SK-N-SH treated with all-trans-retinoic acid at 6 μM for 48 hours (cell line): ENCODE results near the gene ARHGEF7.

Experiments
- ARNTL ChIP-seq: fragments of 450-650 bp; formaldehyde crosslinking; IDR thresholded peaks from 2 replicates; pipeline ENCODE4 v1.5.0; 2020; ENCODE audit warnings: low read depth, mild to moderate bottlenecking, moderate library complexity, borderline replicate concordance
- PPARA ChIP-seq: fragments of 250-450 bp; sonication (Bioruptor Pico); IDR thresholded peaks from 2 replicates; pipeline ENCODE4 v1.5.0; 2020; ENCODE audit warnings: mild to moderate bottlenecking, borderline replicate concordance
- SNAI2 ChIP-seq: fragments of 250-450 bp; sonication (Bioruptor Pico); IDR thresholded peaks from 2 replicates; pipeline ENCODE4 v1.5.0; 2020; ENCODE audit warnings: mild to moderate bottlenecking, moderate library complexity
- ZC3H10 ChIP-seq: fragments of 250-450 bp; sonication (Bioruptor Pico); IDR thresholded peaks from 2 replicates; pipeline ENCODE4 v1.5.1; 2021; ENCODE audit warnings: mild to moderate bottlenecking, moderate library complexity
- ZNF70 ChIP-seq: fragments of 450-650 bp; formaldehyde crosslinking; IDR thresholded peaks from 2 replicates; pipeline ENCODE4 v1.5.0; 2020; ENCODE audit warnings: mild to moderate bottlenecking, moderate library complexity

DNA sequence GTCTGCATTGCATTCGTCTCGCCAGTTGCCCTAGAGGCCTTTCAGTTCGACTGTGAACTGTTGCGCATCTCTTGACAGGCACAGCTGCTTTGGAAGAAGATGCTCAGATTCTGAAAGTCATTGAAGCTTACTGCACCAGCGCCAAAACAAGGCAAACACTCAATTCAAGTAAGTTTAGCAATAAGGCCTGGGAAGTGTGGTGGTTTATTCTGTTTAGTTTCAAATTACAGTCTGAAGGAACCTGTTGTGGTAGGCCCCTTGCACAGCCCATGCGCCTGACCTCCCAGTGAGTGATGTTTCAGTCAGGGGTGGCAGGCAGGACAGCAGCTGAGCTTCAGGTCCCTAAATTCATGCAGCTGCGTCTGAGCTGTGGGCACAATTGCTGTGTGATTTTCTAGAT, 173.2 kb downstream of the ARHGEF7 start:
- TF ChIP-seq ARNTL (CRISPR knock-in tag): no peak
- TF ChIP-seq ZNF70 (CRISPR knock-in tag): no peak
- no peak for TF ChIP-seq SNAI2
- no peak for TF ChIP-seq PPARA (CRISPR knock-in tag)
- TF ChIP-seq ZC3H10 (CRISPR knock-in tag): no peak
